EL (cell line): ENCODE measurements around the gene SYNE1.
"Not testable (repeated sequence)": the region's sequence is repeated elsewhere in the genome, so short reads cannot be mapped to it uniquely, and the experiment has no call there.

Experiments
- DNase-seq: peaks from one replicate; pipeline ENCODE4 v3.0.0-alpha.2; 2016

The SYNE1 gene

DNA sequence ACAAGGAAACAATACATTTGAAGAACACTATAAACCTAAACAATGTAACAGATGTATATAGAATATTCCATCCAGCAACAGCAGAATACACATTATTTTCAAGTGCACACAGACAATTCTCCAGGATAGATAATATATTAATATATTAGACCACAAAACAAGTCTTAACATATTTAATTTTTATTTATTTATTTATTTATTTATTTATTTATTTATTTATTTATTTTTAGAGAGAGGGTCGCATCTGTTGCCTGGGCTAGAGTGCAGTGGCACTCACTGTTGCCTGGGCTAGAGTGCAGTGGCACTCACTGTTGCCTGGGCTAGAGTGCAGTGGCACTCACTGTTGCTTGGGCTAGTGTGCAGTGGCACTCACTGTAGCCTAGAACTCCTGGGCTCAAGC is 78.4 kb downstream of the SYNE1 start:
- DNase-seq: not testable (repeated sequence)

DNA sequence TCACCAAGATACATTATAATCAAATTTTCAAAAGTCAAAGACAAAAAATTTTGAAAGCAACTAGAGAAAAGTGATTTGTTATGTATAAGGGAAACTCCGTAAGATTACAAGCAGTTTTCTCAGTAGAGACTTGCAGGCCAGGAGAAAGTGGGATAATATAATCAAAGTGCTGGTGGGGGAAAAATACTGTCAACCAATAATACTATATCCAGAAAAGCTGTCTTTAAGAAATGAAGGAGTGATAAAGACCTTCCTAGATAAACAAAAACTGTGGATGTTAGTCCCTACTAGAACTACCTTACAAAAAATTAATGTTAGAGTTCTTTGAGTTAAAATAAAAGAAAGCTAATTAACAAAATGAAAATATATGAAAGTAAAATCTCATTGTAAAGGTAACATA is 79.7 kb downstream of the SYNE1 start:
- no peak for DNase-seq

DNA sequence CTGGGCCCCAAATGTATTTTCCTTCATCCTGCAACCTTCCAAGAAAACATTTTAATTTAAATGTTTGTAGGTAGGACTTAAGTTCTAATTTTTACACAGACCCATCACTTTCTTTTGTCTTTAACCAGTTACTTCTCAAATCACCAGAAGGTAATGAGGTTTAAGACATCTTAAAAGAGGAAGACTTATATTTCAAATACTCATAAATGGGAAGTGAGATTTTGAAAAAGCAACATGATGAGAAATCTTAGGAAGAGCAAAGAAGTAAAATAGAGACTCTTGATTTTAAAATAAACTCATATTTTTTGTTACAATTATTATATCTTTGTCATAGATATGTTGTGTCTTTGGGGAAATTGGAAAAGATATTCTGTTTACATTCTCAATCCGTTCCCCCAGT is 82.3 kb downstream of the SYNE1 start:
- DNase-seq: no peak

DNA sequence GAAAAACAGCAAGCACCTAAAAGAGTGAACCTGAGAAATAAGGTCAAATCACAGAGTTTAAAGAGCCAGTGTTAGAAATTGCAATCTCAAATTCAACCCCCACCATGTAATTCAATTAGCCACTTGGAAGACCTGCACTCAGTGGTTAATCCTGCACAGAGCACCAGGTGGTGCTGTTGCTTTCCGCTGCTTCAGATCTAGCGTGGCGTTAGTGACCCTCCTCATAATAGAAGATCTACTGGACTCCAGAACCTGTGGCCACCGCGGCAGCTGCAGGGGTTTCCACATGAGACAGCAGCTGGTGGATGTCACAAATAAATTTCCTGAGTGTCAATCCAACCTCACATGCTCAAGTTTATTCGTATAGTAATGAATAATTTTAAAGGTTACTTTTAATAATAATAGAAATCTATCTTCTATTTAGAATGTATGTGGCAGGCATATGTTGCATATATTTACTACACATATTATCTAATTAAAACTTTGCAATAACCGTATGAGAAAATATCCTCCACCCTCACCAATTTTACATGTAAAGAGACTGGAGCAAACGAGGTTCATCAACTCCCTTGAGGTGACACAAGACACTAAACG is 84.4 kb downstream of the SYNE1 start:
- DNase-seq: peak; percentile 65

DNA sequence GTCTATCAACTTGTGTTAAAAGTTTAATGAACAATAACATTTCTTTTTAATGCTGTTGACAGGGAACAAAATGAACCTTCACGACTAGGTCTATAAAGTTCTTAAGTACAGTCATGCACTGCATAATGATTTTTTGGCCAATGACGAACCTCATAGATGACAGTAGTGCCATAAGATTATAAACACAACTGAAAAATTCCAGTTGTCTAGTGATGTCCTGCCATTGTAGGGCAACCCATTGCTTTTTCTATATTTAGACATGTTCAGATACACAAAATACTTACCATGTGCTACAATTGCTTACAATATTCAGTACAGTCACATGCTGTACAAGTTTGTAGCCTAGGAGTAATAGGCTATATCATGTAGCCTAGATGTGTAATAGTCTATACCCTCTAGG is 93.6 kb downstream of the SYNE1 start:
- no peak for DNase-seq

DNA sequence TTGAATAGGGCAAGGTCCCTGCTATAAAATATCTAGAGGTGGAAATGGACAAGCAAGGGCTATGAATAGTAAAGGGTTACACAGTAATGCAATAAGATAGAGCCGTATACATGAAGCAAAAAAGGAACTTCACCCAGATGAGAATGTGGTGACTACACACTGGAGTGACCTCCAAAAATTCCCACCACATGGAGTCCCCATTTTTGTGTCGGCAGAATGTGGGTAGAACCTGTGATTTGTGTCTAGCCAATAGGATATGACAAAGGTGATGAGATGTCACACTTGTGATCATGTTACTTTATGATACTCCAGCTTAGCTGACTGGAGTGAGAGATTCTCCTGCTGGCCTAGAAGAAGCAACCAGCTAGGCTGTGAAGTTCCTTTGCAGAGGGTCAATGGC is 96.8 kb downstream of the SYNE1 start:
- no peak for DNase-seq

DNA sequence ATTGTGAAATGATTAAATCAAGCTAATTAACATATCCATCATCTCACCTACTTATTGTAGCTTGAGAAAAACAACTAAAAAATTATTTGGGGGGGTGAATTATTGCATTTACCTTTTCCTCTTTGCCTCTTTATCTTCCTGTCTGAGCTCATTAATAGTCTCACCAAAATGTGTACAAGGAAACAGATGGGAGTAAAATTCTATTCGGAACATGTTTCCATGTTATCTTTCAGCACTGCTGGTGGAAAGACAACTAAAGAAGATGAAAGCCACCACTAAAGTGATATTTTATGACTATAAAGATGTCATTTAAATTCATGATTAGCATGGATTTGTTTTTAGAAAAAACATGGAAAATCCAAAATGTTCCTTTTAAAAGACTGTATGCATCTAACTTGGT is 102.6 kb downstream of the SYNE1 start:
- DNase-seq: no peak

DNA sequence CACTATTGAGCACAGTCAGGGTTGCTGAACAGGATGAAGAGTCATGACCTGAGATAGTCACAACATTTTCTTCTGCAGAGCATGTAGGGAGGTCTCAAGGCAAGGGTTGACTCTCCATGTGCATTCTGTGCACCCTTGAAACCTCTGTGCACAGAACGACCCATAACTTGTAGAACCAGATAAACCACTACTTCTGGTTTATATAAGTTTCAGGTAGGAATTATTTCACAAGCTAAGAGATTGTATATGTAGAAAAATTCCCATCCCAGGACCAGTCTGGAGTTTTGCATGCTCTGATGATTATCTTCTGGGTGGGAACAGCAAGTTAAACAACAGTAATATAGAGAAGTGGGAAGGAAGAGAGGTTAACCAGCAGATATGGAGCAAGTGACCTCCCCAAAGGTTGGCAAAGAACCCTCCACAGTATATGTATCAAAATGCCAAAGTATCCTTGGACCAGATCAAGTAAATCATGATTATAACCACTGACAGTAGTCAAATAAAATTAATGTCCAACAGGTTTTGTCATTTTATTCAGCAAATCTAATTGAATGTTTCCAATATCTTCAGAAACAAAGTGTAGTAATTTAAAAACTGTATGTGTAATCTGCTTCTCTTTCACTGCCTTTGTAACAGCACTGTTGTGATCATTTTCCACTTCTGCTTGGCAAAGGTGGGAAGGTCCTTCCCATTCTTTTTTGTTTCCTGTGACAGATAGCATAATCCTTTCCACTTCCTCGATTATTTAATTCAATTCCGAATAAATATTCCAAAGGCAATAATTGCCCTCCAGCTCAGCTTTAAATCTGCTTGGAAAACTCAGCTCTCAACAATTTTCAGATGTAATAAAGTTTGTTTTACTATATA is 104.4 kb downstream of the SYNE1 start:
- no peak for DNase-seq

DNA sequence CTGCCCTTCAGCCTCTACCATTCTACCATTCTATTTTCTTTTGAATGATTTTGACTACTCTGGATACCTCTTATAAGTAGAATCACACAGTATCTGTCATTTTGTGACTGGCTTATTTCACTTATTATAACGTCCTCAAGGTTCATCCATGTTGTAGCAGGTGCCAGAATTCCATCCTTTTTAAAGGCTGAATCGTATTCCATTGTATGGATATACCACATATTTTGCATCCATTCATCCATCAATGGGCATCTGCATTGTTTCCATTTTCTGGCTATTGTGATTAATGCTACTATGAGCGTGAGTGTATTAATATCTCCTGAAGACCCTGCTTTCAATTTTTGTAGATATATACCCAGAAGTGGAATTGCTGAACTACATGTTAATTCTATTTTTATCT is 105.5 kb downstream of the SYNE1 start:
- no peak for DNase-seq

DNA sequence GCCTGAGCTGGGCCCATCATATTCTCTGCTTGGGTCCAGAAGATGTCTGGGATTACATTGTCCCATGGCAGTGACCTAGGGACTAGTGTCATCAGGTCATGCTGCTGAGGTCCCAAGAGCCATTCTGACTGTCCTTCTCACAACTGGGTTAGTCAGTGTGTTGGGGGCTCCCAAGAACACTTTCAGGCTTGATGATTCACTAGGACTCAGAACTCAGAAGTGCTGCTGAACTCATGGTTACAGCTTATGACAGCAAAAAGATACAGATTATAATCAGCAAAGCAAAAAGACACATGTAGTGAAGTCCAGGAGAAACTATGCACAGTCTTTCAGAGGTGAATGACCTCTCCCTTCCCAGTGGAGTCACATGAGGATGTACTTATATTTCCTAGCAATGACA is 107.8 kb downstream of the SYNE1 start:
- peak; percentile 8 for DNase-seq

DNA sequence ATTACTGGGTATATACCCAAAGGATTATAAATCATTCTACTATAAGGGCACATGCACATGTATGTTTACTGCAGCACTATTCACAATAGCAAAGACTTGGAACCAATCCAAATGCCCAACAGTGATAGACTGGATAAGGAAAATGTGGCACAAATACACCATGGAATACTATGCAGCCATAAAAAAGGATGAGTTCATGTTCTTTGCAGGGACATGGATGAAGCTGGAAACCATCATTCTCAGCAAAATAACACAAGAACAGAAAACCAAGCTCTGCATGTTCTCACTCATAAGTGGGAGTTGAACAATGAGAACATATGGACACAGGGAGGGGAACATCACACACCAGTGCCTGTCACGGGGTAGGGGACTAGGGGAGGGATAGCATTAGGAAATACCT is 123.0 kb downstream of the SYNE1 start:
- DNase-seq: not testable (repeated sequence)

DNA sequence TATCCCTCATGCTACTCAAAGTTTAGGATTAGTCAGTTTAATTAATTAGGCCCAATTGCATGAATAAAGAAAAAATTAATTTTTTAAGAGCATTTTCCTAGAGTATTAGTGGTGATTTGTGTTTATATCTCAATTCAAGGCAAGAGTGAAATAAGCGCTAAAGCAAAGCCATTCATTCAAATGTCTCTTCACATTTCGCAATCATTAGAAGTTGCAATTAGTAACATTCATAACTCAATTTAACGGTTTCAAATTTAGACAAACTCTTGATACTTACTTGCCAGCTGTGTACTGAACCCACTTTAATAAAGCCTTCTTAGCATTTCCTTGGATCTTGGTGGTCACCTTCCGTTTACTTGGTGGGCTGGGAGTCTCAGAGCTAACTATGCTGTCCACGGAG is 127.2 kb downstream of the SYNE1 start:
- no peak for DNase-seq

DNA sequence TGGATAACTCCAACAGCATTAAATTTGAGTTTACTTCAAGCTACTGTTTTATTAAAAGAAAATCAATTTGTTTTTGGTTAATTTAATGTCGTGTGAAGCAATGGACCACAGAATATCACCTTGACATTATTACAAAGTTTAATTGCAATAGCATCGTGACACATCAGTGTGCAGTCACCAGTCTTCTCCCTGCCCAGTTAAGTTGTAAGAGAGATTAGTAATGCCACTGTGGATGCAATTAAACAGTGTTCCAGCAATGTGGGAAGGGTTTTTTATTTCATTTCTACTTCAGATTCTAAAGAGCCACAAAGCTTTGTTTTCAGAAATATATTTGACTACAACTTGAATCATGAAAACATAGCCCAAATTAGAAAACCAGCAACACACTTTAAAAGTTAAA is 128.7 kb downstream of the SYNE1 start:
- DNase-seq: no peak

DNA sequence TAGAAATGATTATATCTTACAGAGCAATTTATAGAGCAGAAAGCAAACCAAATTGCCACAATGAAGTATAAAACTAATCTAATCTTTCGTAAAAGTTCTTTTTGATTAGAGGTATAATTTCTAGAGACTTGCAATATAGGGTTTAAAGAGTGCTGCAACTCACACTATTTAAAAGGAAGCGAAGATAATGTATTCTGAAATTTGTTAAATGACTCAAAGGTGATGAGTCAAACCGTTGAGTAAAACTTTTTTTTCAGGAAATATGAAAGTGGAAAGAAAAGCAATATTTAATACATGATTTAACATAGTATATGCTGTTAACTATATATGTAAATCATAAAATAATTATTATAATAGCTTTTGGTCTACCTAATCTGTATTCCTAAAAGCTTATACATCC is 133.6 kb downstream of the SYNE1 start:
- DNase-seq: no peak

DNA sequence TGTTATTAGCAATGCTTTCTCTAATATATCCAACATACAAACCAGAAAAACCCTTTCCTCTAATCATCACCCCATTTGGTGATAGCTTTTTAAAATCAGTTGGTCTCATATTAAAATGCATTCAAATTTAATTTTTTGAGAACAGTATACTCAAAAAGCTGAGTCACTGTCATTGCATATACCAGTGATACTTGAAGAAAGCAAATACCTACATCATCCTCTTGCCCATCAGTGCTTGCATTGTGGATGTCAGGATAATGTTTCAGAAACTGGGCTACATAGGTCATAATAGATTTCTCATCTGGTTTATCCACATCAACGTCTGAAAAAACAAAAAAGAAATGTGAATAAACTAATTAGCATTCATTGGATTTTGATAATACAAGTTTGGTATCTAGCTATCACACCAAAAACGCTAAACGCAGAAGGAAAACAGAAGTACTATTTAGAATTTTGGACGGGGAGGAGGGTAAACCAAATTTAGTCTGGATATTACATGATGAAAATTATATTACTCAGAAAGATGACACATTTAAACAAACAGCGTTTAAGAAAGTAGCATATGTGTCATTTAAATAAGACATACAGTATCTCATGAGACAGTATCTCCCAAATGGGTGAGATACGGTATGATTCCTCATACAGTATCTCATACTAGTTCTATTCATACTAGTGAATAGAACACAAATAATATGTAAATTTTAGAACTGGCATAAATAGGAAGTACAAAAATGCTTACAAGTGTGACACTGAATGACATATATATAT is 134.6 kb downstream of the SYNE1 start:
- DNase-seq: no peak

DNA sequence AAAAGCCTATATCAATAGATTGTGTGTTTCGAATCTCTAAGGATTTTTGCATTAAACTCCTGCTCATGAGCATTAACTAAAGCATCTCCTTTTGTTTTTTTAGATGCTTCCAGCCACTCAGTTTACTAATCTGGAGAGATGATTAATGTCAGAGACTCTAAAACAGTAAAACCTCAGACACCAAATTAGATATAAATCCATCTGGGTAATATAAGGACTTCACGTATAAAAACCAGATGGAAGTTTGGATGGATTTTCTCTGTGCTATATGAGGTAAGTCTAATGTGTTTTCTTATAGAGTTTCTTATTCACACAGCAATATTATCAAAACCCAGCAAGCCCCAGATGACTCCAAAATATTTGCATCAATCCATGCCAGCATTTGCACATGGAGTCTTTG is 137.2 kb downstream of the SYNE1 start:
- DNase-seq: peak; percentile 4

DNA sequence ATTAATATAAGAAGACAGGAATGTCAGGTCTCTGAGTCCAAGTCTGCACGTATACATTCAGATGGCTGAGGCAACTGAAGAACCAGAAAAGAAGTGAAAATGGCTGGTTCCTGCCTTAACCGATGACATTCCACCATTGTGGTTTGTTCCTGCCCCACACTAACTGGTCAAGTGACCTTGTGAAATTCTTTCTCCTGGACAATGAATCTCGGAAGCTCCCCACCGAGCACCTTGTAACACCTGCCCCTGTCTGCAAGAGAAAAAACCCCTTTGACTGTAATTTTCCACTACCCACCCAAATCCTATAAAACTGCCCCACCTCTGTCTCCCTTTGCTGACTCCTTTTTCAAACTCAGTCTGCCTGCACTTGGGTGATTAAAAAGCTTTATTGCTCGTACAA is 140.4 kb downstream of the SYNE1 start:
- DNase-seq: no peak

DNA sequence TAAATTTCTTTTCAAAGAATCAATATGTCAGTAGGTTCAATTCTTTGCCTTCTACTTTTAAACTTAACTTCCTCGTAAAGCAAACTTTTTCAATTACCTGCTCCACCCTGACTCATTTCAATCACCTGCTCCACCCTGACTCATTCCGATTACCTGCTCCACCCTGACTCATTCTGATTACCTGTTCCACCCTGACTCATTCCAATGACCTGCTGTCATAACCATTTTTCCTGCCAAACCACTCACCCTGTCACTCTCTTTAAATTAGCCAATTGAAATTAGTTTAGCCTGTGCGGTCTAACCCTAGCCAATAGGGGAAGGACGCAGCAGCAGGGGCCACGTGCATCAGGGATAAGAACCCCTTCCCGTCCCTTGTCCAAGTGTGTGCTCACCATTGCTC is 141.7 kb downstream of the SYNE1 start:
- DNase-seq: not testable (repeated sequence)

DNA sequence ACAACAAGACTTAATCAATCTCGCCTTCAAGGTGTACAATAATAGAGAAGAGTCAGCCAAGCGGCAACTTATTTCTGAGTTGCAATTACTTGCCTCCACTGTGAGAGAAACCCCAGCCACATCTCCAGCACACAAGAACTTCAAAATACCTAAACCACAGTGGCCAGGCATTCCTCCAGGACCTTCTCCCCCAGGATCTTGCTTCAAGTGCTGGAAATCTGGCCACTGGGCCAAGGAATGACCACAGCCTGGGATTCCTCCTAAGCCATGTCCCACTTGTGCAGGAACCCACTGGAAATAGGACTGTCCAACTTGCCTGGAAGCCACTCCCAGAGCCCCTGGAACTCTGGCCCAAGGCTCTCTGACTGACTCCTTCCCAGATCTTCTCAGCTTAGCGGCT is 144.9 kb downstream of the SYNE1 start:
- DNase-seq: not testable (repeated sequence)

DNA sequence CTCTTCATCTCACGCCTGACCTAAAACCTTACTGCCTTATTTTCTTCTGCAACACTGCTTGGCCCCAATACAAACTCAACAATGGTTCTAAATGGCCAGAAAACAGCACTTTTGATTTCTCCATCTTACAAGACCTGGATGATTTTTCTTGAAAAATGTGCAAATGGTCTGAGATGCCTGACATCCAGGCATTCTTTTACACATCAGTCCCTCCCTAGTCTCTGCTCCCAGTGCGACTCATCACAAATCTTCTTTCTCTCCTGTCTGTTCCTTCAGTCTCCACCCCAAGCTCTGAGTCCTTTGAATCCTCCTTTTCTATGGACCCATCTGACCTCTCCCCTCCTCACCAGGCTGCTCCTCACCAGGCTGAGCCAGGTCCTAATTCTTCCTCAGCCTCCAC is 145.7 kb downstream of the SYNE1 start:
- DNase-seq: peak; percentile 33

DNA sequence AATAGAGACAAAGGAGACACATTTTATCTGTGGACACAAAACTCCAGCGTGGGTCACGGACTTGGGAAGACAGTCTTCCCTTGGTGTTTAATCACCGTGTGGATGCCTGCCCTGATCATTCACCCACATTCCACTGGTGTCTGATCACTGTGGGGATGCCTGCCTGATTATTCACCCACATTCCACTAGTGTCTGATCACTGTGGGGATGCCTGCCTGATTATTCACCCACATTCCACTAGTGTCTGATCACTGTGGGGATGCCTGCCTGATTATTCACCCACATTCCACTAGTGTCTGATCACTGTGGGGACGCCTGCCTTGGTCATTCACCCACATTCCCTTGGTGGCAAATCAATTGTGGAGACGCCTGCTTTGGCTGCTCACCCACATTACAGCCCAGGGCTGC is 146.2 kb downstream of the SYNE1 start:
- peak; percentile 64 for DNase-seq

DNA sequence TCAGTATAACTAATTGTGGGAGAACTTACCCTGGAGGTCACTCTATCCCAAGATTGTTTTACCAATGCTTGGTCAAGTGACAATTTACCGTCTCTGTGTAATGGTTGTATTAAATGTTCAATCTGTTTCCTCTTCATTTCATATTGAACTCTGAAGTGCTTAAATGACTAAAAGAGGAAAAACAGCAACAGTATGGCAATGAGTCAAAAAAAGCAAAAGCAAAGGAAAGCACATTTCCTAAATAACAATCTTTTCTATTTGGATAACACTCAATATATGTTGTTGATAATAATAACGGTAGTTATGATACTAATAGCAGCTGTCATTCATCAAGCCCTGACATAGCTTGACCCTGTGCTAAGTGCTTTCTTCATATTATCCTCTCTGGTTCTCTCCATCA is 152.4 kb downstream of the SYNE1 start:
- no peak for DNase-seq

DNA sequence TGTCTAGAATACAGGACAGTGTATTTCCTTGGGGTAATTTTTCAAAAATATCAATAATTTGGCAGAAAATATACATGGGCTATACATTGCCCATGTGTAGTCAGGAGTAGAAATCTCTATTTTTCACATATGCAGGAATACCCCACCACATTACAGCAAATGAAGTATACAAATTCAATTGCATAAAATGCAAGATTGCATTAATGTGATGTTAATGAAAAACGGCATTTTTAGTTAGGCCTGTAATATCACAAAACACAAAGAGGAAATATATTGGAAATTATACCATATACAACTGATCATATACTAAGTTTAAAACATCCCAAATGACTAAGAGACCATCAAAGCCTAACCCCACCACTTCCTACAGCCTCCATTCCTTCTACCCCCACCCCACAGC is 154.9 kb downstream of the SYNE1 start:
- DNase-seq: no peak
